Measurements from ENCODE around the gene RELA. TPM values are rescaled to one million over a fixed set of nuclear protein-coding genes. Genes with fewer than 3 reads are reported as not detected.
A peak's percentile ranks its signal among the peaks of the same experiment; 100 is the strongest.

RELA gene
- total RNA-seq, 1 donor from 2014 or later: 16.3 TPM

DNA sequence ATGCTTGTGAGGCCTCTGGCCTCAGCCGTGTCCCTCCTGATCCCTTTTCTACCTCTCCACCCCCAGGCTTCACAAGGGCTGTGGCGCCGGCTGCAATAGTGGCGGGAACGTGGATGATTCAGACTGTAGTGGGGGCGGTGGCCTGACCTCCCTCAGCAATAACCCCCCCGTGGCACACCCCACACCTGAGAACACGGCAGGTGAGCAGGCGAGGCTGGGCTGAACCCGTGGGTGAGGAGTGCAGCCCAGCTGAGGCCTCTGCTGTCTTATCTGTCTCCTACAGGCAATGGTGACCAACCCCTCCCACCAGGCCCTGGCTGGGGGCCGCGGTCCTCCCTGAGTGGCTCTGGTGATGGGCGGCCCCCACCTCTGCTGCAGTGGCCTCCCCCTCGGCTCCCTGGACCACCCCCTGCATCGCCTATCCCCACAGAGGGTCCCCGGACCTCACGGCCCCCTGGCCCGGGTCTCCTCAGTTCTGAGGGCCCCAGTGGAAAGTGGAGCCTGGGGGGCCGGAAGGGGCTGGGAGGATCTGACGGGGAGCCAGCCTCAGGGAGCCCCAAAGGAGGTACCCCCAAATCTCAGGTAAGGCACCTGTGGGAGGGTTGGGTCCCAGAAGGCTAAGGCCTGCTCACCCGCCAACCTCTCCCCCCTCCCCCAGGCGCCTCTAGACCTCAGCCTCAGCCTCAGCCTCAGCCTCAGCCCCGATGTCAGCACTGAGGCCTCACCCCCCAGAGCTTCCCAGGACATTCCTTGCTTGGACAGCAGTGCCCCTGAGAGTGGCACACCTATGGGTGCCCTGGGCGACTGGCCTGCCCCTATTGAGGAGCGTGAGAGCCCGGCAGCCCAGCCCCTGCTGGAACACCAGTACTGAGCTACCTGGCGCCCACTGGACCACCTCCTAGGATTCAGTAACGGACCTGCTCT is 26.3 kb downstream of the RELA start:
- FAIRE-seq (no peak), DNase-seq (ENCODE audit: low spot score in 2 of 2) (no peak)

- no peak for FAIRE-seq
- DNase-seq (ENCODE audit: low spot score in 2 of 2): no peak
Measured at GRCh38 chr11:65634905-65635731, 27.6 kb downstream of the RELA start.

GRCh38 chr11:65634440-65634839 is 28.3 kb downstream of the RELA start:
- DNase-seq (ENCODE audit: low spot score in 2 of 2) (no peak), FAIRE-seq (no peak)

DNA sequence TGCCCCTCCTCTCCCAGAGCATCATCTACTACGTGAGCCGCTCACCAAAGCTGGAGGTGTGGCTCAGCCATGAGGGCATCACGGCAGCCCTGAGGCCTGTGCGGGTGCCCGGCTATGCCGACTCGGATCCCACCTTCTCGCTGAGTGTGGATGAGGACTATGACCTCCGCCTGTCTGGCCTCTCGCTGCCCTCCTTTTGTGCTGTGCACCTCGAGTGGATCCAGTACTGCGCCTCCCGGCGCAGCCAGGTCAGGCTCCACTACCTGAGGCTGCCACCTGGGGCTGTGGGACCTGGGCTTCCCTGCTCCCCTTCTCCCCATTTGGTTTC is 28.6 kb downstream of the RELA start:
- FAIRE-seq (no peak), DNase-seq (ENCODE audit: low spot score in 2 of 2) (no peak)

DNA sequence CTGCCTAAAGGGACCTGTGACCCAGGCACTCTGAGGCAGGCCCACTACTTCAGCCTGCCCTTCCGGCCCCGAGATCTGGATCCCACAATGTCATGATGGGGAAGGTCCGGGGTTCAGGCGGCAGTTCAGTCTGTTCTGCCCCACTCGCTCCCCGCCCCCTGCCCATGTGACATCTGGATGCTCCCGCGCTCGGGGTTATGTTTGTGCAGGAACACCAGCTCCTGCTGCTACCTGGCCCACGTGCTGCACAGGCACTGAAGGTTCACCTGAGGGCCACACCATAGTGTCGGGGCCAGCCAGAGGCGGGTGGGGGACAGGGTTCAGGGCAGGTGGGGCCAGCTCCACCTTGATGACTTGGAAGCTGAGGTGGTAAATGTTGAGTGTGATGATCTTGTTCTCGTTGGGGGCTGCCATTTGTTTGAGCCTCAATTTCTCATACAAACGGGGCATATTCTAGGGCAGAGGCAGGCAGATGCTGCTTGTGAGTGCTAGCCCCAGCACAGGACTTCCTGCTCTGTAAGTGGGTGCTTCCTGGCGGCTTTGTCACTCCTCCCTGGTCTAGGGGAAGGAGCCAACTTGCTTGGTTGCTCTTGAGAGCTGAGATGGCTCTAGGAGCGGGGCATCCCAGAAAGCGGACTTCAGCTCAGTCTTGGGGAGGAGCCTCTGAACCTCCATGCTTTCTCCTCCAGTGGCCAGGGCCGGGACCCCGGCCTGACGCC is 29.2 kb downstream of the RELA start:
- no peak for FAIRE-seq

GRCh38 chr11:65630215-65630614 is 32.5 kb downstream of the RELA start:
- DNase-seq (ENCODE audit: low spot score in 2 of 2) (no peak), FAIRE-seq (no peak)

More for the DNA sequence above, 29.2 kb downstream of the RELA start:
- no peak for DNase-seq (ENCODE audit: low spot score in 2 of 2)

GRCh38 chr11:65629579-65629978 is 33.1 kb downstream of the RELA start:
- DNase-seq (ENCODE audit: low spot score in 2 of 2) (no peak), FAIRE-seq (no peak)

- DNase-seq (ENCODE audit: low spot score in 2 of 2) (no peak), FAIRE-seq (no peak)
Measured at GRCh38 chr11:65627202-65627601, 35.5 kb downstream of the RELA start.

DNA sequence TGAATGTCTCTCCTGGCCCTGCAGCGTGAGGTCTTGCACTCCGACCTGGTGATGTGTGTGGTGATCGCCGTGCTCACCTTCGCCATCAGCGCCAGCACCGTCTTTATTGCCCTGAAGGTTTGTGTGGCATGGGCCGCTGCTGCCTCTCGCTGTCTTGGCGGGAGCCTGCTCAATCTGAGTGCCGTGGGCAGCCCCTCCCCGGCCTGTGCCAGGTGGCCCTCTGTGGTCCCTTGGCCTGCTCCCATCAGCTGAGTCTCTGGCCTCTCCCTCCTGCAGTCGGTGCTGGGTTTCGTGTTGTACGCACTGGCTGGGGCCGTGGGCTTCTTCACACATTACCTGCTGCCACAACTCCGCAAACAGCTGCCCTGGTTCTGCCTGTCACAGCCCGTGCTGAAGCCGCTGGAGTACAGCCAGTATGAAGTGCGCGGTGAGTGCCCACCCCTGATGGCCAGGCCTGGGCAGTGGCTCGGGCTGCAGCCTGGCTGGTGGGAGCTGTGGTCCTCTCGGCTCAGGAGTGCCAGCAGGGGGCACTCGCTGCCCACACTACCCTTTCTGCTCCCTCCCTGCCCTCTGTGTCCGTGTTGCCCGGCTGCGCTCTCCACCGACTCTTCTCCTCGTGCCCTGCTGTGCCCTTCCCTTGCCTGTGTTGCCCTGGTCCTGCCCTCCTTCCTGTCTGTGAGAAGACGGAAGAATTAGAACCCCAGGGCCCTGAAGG is 36.9 kb downstream of the RELA start:
- DNase-seq (ENCODE audit: low spot score in 2 of 2) (peak; percentile 80 to 89), FAIRE-seq (no peak)

DNA sequence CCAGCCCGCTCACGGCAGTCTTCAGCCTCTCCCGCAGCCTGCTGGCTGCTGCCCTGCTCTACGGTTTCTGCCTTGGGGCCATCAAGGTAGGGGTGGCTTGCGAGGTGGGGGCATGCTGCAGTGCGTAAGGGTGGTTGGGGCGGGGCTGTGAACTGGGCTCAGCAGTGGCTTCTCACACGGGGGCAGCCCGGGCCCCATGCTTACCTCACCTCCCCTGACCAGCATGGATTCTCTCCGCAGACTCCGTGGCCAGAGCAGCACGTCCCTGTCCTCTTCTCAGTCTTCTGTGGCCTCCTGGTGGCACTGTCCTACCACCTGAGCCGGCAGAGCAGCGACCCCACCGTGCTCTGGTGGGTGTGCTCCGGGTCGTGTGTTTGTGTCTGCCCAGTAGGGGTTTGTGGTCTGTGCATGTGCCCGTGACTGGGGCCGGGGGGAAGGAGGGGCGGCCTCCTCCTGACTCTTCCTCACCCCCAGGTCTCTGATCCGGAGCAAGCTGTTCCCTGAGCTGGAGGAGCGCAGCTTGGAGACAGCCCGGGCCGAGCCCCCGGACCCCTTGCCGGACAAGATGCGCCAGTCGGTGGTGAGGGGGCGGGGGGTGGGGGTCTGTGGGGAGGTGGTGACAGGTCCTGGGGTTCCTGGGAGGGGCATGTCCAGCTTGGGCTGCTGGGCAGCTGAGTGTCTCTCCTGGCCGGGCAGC is 37.6 kb downstream of the RELA start:
- no peak for FAIRE-seq
- no peak for DNase-seq (ENCODE audit: low spot score in 2 of 2)

DNA sequence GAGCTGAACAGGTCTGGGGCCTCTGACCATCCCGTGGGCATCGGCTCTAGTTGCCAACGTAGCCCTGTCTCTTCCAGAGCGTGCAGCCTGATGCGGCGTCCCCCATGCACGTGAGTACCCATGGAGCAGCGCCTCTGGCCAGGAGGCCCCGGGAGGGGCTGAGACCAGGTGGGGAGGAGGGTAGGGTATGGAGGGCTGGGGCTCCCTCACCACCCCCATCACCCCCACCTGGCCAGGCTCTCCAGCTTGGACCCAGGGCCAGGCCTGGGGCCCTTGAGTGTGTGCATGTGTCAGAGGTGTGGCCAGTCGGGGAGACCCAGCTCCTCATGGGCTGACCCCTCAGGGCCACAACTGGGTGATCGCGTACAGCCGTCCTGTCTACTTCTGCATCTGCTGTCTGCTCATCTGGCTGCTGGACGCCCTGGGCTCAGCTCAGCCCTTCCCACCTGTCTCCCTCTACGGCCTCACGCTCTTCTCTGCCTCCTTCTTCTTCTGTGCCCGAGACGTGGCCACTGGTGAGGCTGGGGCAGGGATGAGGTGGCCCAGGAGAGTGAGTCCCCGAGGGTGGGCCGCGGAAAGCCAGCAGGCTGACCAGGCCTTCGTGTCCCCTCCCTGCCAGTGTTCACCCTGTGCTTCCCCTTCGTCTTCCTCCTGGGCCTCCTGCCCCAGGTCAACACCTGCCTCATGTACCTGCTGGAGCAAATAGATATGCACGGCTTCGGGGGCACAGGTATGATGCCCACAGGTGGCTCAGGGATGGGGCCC is 38.7 kb downstream of the RELA start:
- no peak for FAIRE-seq
- no peak for DNase-seq (ENCODE audit: low spot score in 2 of 2)

DNA sequence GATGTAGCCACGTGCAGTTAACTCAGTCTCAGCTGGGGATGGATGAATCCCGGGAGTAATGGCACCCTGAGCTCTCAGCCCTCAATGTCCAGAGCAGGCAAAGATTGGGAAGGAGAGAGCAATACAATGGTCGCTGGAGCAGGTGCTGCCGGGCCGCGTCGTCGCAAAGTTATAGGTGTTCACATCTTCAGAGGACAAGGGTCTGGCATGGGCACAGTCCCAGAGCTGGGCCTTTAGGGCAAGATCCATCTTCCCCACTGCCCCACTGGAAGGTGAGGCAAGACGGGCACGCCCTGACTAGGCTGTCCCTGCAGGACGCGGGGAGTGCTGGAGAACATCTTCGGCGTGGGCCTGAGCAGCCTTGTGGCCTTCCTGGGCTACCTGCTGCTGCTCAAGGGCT is 39.5 kb downstream of the RELA start:
- DNase-seq (ENCODE audit: low spot score in 2 of 2) (no peak), FAIRE-seq (no peak)

GRCh38 chr11:65622011-65622410 is 40.7 kb downstream of the RELA start:
- FAIRE-seq (no peak), DNase-seq (ENCODE audit: low spot score in 2 of 2) (no peak)

- FAIRE-seq (no peak), DNase-seq (ENCODE audit: low spot score in 2 of 2) (no peak)
Measured at GRCh38 chr11:65621460-65621859, 41.3 kb downstream of the RELA start.

DNA sequence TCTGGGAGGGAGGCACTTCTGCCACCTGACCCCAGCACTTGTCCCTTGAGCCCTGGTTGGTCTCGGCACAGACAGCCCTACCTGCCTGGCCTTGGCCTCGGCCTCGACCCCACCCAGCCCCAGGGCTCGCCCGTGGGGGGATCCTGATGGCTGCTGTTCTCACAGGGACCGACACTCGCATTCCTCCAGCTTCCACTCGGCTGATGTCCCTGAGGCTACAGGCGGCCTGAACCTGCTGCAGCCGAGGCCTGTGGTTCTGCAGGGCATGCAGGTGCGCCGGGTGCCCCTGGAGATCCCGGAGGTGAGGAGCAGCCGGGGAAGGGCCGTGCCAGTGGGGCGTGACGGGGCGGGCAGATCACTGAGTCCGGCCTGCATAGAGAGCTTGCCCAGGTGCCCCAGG is 42.0 kb downstream of the RELA start:
- FAIRE-seq (no peak), DNase-seq (ENCODE audit: low spot score in 2 of 2) (no peak)

- DNase-seq (ENCODE audit: low spot score in 2 of 2) (no peak), FAIRE-seq (no peak)
Measured at GRCh38 chr11:65619281-65619928, 43.3 kb downstream of the RELA start.

DNA sequence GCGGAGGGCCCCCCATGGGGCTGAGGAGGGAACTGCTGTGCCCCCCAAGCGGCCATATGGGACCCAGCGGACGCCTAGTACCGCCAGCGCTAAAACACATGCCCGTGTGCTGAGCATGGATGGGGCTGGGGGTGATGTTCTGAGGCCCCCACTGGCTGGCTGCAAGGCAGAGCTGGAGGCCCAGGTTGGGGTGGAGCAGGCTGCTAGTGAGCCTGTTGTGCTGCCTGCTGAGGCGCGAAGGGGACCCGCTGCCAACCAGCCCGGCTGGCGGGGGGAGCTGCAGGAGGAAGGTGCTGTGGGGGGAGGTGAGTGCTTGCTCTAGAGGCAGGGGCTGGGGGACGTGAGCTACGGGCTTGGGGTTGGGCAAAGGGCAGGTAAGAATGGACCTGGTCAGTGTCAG is 44.0 kb downstream of the RELA start:
- FAIRE-seq: no peak

DNA sequence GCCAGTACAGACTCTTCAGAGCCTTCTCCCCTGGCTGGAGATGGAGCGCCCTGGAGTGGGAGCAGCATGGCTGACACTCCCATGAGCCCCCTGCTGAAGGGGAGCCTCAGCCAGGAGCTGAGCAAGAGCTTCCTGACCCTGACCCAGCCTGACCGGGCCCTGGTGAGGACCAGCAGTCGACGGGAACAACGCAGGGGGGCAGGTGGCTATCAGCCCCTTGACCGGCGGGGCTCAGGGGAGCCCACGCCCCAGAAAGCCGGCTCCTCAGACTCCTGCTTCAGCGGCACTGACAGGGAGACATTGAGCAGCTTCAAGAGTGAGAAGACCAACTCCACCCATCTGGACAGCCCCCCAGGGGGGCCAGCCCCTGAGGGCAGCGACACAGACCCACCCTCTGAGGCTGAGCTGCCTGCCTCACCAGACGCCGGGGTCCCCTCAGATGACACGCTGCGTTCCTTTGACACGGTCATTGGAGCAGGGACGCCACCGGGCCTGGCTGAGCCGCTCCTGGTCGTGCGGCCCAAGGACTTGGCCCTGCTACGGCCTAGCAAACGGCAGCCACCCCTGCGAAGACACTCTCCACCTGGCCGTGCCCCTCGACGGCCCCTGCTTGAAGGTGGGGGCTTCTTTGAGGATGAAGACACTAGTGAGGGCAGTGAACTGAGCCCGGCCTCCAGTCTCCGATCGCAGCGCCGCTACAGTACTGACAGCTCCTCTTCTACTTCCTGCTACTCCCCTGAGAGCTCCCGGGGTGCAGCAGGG is 44.5 kb downstream of the RELA start:
- FAIRE-seq: no peak

More for the DNA sequence above, 44.0 kb downstream of the RELA start:
- no peak for DNase-seq (ENCODE audit: low spot score in 2 of 2)

More for the DNA sequence above, 44.5 kb downstream of the RELA start:
- no peak for DNase-seq (ENCODE audit: low spot score in 2 of 2)
